Measurements from ENCODE around the gene PERM1.
A peak's percentile ranks its signal among the peaks of the same experiment; 100 is the strongest.

Gene PERM1

DNA sequence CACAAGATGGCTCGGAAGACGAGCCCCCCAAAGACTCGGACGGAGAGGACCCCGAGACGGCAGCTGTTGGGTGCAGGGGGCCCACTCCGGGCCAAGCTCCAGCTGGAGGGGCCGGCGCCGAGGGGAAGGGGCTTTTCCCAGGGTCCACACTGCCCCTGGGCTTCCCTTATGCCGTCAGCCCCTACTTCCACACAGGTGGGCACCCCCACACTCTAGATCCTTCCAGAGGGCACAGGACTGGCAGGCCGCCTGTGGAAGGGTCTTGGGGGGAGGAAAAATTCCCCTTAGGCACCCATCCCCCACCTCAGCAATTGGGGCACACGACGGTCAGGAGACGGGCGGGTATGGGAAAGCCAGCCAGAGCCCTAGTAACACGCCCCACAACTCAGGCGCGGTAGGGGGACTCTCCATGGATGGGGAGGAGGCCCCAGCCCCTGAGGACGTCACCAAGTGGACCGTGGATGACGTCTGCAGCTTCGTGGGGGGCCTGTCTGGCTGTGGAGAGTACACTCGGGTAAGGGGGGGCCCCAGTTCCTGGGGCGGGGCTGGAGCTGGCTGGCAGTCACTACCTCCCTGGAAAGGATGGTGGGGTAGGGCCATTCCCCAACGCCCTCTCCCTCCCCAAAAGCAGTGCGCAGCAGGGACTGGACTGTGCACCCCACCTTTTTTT is 38.9 kb downstream of the PERM1 start:
- ChIA-PET POLR2A (no interaction called here), CTCF (interaction anchor here (1.3 to 1.6 kb wide), 2 partner anchors 37 to 40 kb away, joined by 3 to 4 read pairs; no protein-coding TSS in a partner anchor)
- TF ChIP-seq, protein P1, sequence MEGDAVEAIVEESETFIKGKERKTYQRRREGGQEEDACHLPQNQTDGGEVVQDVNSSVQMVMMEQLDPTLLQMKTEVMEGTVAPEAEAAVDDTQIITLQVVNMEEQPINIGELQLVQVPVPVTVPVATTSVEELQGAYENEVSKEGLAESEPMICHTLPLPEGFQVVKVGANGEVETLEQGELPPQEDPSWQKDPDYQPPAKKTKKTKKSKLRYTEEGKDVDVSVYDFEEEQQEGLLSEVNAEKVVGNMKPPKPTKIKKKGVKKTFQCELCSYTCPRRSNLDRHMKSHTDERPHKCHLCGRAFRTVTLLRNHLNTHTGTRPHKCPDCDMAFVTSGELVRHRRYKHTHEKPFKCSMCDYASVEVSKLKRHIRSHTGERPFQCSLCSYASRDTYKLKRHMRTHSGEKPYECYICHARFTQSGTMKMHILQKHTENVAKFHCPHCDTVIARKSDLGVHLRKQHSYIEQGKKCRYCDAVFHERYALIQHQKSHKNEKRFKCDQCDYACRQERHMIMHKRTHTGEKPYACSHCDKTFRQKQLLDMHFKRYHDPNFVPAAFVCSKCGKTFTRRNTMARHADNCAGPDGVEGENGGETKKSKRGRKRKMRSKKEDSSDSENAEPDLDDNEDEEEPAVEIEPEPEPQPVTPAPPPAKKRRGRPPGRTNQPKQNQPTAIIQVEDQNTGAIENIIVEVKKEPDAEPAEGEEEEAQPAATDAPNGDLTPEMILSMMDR (IDR thresholded peaks at IDR 0.05; ENCODE audit: control extremely low read depth, extremely low read depth, low read depth, missing control alignments) = no peak
- DNase-seq (ENCODE audit: extremely low spot score) = no peak

DNA sequence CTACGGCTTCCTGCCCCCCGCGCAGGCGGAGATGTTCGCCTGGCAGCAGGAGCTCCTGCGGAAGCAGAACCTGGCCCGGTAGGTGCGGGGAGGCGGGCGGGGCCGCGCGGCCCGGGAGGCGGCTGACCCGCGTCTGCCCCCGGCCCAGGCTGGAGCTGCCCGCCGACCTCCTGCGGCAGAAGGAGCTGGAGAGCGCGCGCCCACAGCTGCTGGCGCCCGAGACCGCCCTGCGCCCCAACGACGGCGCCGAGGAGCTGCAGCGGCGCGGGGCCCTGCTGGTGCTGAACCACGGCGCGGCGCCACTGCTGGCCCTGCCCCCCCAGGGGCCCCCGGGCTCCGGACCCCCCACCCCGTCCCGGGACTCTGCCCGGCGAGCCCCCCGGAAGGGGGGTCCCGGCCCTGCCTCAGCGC is 39.5 kb downstream of the PERM1 start:
- TF ChIP-seq, protein P1 (IDR thresholded peaks at IDR 0.05; ENCODE audit: control extremely low read depth, extremely low read depth, low read depth, missing control alignments) = no peak
- POLR2A ChIA-PET = no interaction called here
- CTCF ChIA-PET = interaction anchor here (1.6 kb wide), 1 partner anchor 36 kb away, joined by 4 read pairs; no protein-coding TSS in a partner anchor
- no peak for DNase-seq (ENCODE audit: extremely low spot score)

DNA sequence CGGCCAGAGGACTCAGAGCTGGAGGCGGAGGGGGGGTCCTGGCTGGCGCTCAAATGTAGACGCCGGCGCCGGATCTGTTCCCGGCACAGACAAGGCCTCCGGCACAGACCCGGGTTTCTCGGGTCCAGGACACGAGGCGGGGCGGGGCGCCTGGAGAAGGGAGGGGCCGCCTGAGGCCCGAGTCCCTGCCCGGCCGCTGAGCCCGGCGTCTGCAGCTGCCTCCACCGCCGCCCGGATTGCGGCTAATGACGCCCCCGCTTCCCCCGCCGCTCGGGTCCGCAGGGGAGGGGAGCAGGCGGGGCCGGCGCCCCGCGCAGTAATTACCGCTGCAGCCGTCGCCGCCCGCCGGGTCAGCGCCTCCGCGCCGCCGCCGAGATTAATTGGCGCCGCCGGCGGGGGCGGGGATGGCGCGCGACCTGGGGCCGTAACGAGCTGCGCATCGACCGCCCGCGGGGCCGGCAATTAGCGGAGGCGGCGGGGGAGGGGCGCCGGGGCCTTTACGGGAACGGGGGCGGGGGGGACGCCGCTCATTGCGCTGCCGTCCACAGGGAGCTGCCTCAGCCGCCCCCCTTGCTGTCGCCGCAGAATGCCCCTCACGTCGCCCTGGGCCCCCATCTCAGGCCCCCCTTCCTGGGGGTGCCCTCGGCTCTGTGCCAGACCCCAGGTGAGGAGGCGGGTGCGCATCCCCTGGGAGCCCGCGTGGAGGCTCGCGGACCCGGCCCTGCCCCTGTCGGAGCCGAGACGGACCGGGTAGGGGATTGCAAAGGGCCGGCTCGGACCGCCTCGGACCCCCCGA is 40.1 kb downstream of the PERM1 start:
- POLR2A ChIA-PET = no interaction called here
- TF ChIP-seq, protein P1 (IDR thresholded peaks at IDR 0.05; ENCODE audit: control extremely low read depth, extremely low read depth, low read depth, missing control alignments) = no peak
- CTCF ChIA-PET = interaction anchor here (1.6 to 5.6 kb wide), 2 partner anchors 36 to 37 kb away, joined by 4 to 34 read pairs; no protein-coding TSS in a partner anchor
- peak; percentile 61 for DNase-seq (ENCODE audit: extremely low spot score)

DNA sequence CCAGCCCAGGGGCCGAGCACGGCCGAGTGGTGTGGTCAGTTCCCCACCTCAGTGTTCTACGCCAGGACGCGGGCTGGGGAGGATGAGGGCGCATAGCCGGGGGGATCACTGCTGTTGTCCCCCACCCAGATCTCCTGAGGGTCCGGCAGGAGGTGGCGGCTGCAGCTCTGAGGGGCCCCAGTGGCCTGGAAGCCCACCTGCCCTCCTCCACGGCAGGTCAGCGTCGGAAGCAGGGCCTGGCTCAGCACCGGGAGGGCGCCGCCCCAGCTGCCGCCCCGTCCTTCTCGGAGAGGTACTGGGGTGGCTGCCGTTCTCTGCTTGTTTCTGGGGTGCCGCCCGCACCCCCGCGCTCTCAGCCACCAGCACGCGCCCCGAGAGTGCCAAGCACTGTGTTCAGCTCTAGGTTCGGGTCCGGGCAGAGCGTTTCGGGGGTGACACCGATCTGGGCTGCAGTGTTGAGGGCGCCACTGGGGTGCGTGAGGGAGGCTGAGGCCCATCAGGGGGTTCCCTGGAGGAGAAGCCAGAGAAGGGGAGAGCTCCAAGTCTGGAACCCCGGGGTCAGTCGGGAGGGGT is 40.8 kb downstream of the PERM1 start:
- no peak for DNase-seq (ENCODE audit: extremely low spot score)
- TF ChIP-seq, protein P1 (IDR thresholded peaks at IDR 0.05; ENCODE audit: control extremely low read depth, extremely low read depth, low read depth, missing control alignments) = no peak
- POLR2A ChIA-PET = no interaction called here
- CTCF ChIA-PET = interaction anchor here (1.0 to 5.6 kb wide), 3 partner anchors 26 to 43 kb away, joined by 3 to 34 read pairs (median 3); no protein-coding TSS in a partner anchor

DNA sequence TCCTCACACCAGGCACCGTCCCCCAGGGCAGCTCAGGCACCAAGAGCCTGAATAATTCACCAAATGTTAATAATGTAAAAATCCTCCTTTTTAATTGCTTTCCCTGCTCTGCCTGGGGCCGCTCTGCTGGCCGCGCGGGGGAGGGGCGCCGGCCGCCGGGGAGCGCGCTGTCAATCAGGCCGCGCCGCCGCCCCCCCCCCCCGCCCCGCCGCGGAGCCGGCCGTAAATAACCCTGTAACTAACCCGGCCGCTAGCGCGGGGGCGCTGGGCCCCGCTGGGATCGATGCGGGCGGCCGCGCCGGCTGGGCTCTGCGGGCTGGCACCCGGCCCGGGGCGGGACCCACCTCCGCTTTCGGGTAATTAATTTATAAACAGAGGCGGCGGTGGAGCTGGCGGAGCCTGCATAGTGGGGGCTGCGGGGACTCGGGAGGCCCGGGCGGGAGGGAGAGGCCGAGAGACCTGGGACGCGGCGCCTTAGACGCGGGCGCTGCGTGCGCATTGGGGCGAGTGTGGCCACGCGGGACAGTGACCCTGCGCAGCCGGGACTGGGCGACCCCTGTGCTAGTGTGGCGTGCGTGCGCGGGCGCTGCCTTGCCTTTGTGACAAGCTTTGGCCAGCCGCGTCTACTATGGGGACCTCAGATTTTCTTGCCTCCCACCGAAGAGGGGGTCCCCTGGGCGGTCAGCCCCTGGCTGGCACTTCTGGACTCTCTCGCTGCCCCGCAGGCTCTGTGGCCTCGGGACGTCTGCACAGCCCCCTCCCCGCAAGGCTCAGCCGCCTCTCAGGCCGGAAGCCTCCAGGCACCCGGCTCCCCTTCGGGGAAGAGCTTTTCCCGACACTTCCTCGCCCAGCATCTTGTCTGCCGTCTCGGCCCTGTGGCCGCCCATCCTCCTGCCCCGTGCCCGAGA is 41.5 kb downstream of the PERM1 start:
- ChIA-PET CTCF (interaction anchor here (1.0 to 5.6 kb wide), 4 partner anchors 10 to 43 kb away, joined by 3 to 34 read pairs (median 4); no protein-coding TSS in a partner anchor), POLR2A (no interaction called here)
- DNase-seq (ENCODE audit: extremely low spot score) = peak; percentile 68
- TF ChIP-seq, protein P1 (IDR thresholded peaks at IDR 0.05; ENCODE audit: control extremely low read depth, extremely low read depth, low read depth, missing control alignments) = no peak
